Ovary (tissue), 9 donors: ENCODE results near the gene NHP2. TPM values are rescaled to one million over a fixed set of nuclear protein-coding genes. Genes with fewer than 3 reads are reported as not detected.
"Not testable (repeated sequence)": the region's sequence is repeated elsewhere in the genome, so short reads cannot be mapped to it uniquely, and the experiment has no call there.

ENCODE experiments used
- DNase-seq, 5 donors: peaks; one replicate each; pipeline ENCODE4 v3.0.0-alpha.2; 2019 to 2020
- H3K27ac ChIP-seq, 2 donors: fragments of 200-600 bp; one replicate each; pipeline versions ENCODE4 v1.5.1 to v1.8.0; 2019 to 2022
- H3K27me3 ChIP-seq: fragments of 200-600 bp; one replicate; pipeline ENCODE4 v1.8.0; 2022
- H3K36me3 ChIP-seq: fragments of 200-600 bp; sonication (generic); one replicate; pipeline ENCODE4 v1.5.1; 2019
- H3K4me1 ChIP-seq: one replicate; pipeline ENCODE4 v1.8.1; 2013; ENCODE audit warnings: mild to moderate bottlenecking, moderate library complexity; ENCODE audit not compliant: insufficient read depth
- H3K4me3 ChIP-seq: fragments of 200-600 bp; sonication (generic); one replicate; pipeline ENCODE4 v1.5.1; 2017
- H3K9me3 ChIP-seq, 2 donors: fragments of 200-600 bp in 1 of 2; sonication (generic) in 1 of 2; one replicate each; pipeline versions ENCODE4 v1.5.1 to v1.8.1; 2013 to 2019; ENCODE audit warnings: mild to moderate bottlenecking in 1 of 2, moderate library complexity in 1 of 2
- EP300 ChIP-seq: sonication (generic); formaldehyde crosslinking; IDR thresholded peaks from one replicate; pipeline ENCODE4 v1.6.1; 2017; ENCODE audit warnings: antibody characterized with exemption
- POLR2A ChIP-seq: fragments of 450-650 bp; IDR thresholded peaks from one replicate; pipeline ENCODE4 v1.6.1; 2017; ENCODE audit warnings: antibody characterized with exemption, mild to moderate bottlenecking, moderate library complexity
- WGBS, 3 donors: extraction: QIAGEN DNeasy Blood & Tissue Kit in 1 of 3; methylation state at CpG; one replicate each; pipeline versions ENCODE4 v1.1.5 to v1.1.7; 2013 to 2017; 5-methylcytosine and 5-hydroxymethylcytosine counted together
- intact Hi-C, 4 donors: fragments of 100-400 bp; cut with DNase I; formaldehyde crosslinking; loops; one replicate each; pipeline versions ENCODE4 v1.11.0 to v1.15.1; 2022 to 2023
- polyA plus RNA-seq, 2 donors: library from polyadenylated mRNA; stranded (reverse); fragments of 200-250 nt in 1 of 2; fragments of 350-450 nt in 1 of 2; fragmentation: Illumina TruSeq in 1 of 2; extraction: RNeasy Lipid Tissue Mini Kit (QIAGEN cat#74804) in 1 of 2; gene quantifications; one replicate each; pipeline ENCODE4 v1.2.3, GENCODE V29; 2013 to 2014
- total RNA-seq, 7 donors: library from RNA; depleted of rRNA in 2 of 7; stranded (reverse); fragments of >200 nt in 2 of 7; fragmentation: NEBNext Ultra II Directional in 3 of 7; extraction: Animal tissue kit (Norgen Biotek cat#: 25700) in 3 of 7; gene quantifications; one replicate each; pipeline versions ENCODE4 v1.1.0 to v1.2.4, GENCODE V29; 2016 to 2023
- TF ChIP-seq, protein P1 (sequence below), 3 donors: fragments of 450-650 bp in 2 of 3; fragments of 200-600 bp in 1 of 3; IDR thresholded peaks; one replicate each; pipeline versions ENCODE4 v1.5.1 to v1.8.0; 2016 to 2022; ENCODE audit warnings: antibody characterized with exemption in 3 of 3, mild to moderate bottlenecking in 1 of 3
- donor health status: DM: no; HTN: no; CAD: no; lungs with moderate emphysema.
- donor health status: DM: no; HTN: no; CAD: no.
- donor health status: Bipolar disorder and iron deficiency.
- donor health status: DM: yes; HTN: yes; CAD: no.
- donor health status: DM: no; HTN: no; CAD: no.
- donor health status: DM: yes; HTN: yes; CAD: no.

NHP2 gene
- total and polyA plus RNA-seq, 9 donors: 50.1 to 174 (median 115) TPM

DNA sequence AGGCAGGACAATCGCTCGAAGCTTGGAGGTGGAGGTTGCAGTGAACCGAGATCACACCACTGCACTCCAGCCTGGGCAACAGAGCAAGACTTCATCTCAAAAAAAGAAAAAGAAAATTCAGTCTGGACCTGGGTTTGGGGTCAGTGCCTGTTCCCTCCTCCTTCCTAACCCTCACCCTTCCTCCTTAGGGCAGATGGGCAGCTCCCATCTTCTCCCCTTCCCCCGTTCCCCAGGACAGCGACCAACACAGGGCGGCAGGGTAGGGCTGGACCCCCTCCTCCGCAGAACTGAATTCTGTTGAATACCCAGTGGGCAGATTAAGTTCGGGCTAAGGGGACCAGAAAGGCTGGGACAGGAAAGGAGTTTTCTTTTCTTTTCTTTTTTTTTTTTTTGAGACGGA lies 24.4 kb downstream of the NHP2 start:
- Histone ChIP-seq H3K27me3 (no peaks in the 10 kb centered on the region), H3K9me3 (no peaks in the 10 kb centered on the region), H3K27ac (no peak overlapping the region), H3K4me3 (no peak overlapping the region), H3K4me1 (no peaks in the 10 kb centered on the region), H3K36me3 (no peaks in the 10 kb centered on the region)
- WGBS, 3 donors: 86 to 91% (median 87%) methylated on average over 9 of the region's 9 CpGs
- no peak for DNase-seq
- TF ChIP-seq EP300 (no peak), POLR2A (no peak)
- TF ChIP-seq, protein P1, sequence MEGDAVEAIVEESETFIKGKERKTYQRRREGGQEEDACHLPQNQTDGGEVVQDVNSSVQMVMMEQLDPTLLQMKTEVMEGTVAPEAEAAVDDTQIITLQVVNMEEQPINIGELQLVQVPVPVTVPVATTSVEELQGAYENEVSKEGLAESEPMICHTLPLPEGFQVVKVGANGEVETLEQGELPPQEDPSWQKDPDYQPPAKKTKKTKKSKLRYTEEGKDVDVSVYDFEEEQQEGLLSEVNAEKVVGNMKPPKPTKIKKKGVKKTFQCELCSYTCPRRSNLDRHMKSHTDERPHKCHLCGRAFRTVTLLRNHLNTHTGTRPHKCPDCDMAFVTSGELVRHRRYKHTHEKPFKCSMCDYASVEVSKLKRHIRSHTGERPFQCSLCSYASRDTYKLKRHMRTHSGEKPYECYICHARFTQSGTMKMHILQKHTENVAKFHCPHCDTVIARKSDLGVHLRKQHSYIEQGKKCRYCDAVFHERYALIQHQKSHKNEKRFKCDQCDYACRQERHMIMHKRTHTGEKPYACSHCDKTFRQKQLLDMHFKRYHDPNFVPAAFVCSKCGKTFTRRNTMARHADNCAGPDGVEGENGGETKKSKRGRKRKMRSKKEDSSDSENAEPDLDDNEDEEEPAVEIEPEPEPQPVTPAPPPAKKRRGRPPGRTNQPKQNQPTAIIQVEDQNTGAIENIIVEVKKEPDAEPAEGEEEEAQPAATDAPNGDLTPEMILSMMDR (IDR thresholded peaks at IDR 0.05): no peak
- intact Hi-C loops: no loop called here

DNA sequence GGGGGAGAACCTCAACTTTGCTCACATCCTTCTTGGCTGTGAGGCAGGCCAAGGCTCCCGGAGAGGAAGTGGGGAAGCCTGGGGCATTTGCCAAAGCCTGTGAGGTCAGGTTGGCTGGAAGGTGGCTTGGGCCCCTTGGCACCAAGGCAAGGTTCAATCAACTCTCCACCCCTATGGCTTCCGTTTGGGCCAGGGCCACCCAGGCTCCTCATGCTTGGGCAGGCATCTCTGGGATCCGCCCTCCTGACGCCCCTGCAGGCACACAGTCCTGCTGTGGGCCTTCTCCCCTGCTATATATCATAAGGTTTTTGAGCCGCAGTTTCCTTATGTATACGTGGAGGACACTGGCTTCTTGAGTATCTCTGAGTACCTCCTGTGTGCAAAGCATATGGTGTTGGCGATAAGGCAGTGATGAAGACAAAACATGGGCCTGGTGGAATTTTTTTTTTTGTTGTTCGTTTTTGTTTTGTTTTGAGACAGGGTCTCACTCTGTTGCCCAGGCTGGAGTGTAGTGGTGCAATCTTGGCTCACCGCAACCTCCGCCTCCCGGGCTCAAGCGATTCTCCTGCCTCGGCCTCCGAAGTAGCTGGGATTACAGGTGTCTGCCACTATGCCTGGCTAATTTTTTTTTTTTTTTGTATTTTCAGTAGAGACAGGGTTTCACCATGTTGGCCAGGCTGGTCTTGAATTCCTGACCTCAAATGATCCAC lies 26.2 kb downstream of the NHP2 start:
- intact Hi-C loops, H3K27me3 ChIP-seq, H3K4me1 ChIP-seq, H3K27ac ChIP-seq, H3K36me3 ChIP-seq, H3K9me3 ChIP-seq, H3K4me3 ChIP-seq, DNase-seq: not testable (repeated sequence)
- WGBS, 3 donors: 77 to 81% (median 81%) methylated on average over 14 of the region's 14 CpGs

DNA sequence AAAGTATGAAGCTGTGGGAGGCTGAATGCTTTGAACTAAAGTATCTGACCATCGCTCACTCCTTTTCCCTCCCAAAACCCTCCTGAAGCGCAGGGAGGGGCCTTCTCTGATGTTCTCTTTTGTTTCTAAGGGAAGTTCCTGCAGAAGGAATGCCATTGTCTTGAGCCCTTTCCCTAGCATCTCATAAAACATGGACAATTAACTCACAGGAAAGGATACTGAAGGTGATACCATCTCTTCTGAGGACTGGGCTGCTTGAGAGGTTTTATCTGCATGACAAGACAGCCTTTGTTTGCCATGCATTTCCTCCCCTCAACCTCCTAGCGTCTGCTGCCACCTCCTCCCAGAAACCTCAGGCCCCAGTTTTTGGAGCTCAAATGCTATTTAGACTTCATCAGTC lies 27.1 kb downstream of the NHP2 start:
- no peak for DNase-seq
- Histone ChIP-seq H3K4me1 (peaks cover 2% of the 10 kb centered on the region), H3K27ac (no peak overlapping the region), H3K36me3 (no peaks in the 10 kb centered on the region), H3K9me3 (no peaks in the 10 kb centered on the region), H3K27me3 (no peaks in the 10 kb centered on the region), H3K4me3 (no peak overlapping the region)
- TF ChIP-seq, protein P1 (IDR thresholded peaks at IDR 0.05): no peak
- TF ChIP-seq POLR2A: no peak
- no peak for TF ChIP-seq EP300
- intact Hi-C loops: no loop called here
- WGBS, 3 donors: 71 to 85% (median 82%) methylated on average over 3 of the region's 3 CpGs

DNA sequence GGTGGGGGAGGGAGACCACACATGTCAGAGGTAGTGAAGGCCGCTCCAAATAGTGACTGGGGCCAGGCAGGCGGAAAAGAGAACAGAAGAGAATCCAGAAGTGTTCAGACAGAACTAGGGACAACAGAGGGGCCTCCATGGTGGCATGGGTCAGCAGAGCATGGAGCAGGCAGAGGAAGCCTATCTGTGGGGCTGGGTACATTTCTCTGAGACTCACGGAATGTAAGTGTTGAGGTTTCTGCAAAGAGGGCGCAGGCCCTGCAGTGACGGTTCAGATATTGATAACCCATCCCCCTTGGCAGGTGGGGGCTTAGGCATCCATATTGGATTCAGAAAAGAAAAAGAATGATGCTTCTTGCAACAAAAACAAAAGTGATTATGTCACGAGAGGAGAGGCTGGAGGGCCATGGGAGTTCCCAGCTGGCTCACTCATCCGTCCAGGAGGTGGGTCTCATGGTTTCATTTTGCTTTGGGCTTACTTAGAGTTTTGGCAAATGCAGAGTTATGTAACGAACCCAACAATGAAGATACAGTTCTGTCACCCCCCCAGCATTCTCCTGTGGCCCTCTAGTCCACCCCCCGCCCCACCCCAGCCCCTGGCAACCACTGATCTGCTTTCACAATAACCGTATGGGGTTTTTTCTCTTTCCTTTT lies 28.3 kb downstream of the NHP2 start:
- no peak for TF ChIP-seq EP300
- no peak for TF ChIP-seq POLR2A
- TF ChIP-seq, protein P1 (IDR thresholded peaks at IDR 0.05): no peak
- H3K36me3 ChIP-seq: no peaks in the 10 kb centered on the region
- H3K9me3 ChIP-seq: no peaks in the 10 kb centered on the region
- WGBS, 3 donors: 80 to 84% (median 82%) methylated on average over 10 of the region's 10 CpGs
- no peak overlapping the region for H3K27ac ChIP-seq
- H3K27me3 ChIP-seq: no peaks in the 10 kb centered on the region
- intact Hi-C loops: no loop called here
- DNase-seq: no peak
- H3K4me3 ChIP-seq: no peak overlapping the region
- peaks cover 2% of the 10 kb centered on the region for H3K4me1 ChIP-seq
